GM21737 (cell line): ENCODE measurements around the gene CLSTN2.

Experiments used
- ATAC-seq: cut with Tn5 transposase; IDR thresholded peaks from one replicate; pipeline ENCODE4 v1.9.1; 2021; ENCODE audit warnings: mild to moderate bottlenecking, moderate library complexity; ENCODE audit not compliant: unreplicated experiment

CLSTN2 gene

GRCh38 chr3:139941580-139941979 is 6.6 kb downstream of the CLSTN2 start:
- no peak for ATAC-seq

DNA sequence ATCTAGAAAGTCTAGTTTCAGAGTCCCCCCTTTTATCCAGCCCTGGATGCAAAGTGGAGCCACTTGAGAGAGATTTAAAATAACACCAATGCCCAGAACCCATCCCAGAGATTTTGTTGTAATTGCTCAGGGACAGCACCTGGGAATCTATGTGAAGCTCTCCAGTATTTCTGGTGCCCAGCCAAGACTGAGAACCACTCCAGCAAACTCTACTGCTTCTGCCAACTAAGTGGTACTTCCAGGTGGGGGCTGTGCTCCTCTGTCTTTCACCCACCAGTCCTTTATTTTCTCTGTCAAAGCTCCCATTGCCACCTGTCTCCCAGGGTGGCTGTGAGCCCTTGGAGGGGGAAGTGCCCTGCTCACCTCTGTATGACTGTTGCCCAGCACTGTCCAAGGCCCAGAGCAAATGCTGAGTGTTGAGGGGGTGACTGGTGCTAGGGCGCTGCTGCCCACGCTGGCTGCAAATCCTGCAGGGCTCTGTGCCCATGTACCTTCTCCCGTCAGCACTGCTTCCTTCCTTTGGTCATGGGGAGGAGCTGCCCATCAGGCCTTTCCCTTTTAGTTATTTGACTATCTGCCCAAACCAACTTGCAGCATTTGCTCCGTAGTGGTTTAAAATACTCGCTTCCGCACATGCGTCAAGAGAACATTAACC is 9.4 kb downstream of the CLSTN2 start:
- ATAC-seq = no peak

DNA sequence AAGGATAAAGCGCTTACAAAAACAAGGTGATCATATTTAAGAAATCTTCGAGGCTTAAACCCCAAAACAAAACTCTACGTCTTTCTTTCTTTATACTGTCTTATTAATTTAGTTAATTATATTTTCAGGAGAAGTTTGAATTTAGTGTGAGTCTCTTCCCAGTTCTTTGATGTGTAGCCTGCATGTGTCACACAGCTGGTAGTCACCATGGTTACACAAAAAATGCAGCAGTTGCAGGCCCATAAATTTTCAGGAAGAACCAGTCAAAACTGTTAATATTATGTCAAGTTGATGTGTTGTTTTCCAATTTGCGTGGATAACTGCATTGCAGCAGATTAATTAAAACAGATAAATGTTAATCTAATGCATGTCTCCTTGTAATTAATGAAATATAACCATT is 10.4 kb downstream of the CLSTN2 start:
- ATAC-seq = no peak

- no peak for ATAC-seq
Observed at GRCh38 chr3:139945942-139946341, 11.0 kb downstream of the CLSTN2 start.

- ATAC-seq = no peak
Observed at GRCh38 chr3:139948467-139948866, 13.5 kb downstream of the CLSTN2 start.

GRCh38 chr3:139948898-139949297 is 13.9 kb downstream of the CLSTN2 start:
- no peak for ATAC-seq

GRCh38 chr3:139953131-139953910 is 18.3 kb downstream of the CLSTN2 start:
- ATAC-seq = no peak

DNA sequence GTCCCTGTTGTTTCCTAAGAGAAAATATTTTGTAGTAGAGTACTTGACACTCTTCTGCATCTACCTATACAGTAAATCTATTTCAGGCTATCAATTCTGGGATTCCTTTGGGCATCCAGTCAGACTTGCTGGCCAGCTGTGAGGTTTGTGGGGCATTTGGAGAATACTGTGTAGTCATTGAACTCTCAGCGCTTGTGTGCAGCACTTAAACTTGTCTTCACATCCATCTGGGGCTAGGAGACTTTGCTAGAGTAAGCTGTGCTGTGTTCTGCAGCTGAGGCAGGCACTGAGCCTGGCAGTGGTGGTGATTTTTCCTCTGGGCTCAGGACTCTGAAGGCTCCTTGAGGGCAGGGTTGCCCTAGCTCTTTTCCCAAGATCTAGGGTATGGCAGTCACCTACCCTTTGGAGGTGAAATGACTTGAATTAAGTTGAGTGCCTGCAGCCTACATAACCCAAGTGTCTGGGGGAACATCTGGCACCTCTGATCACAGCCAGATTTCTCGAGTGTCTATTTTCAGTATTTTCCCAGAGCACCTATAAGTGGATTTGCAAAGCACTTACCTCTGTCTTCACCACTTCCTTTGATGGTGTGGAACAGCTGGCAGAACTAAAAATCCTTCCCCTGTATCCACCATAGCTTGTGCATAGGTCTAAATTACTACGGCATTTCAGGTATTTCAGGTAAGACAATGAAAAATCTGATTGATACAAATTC is 19.3 kb downstream of the CLSTN2 start:
- ATAC-seq = no peak

DNA sequence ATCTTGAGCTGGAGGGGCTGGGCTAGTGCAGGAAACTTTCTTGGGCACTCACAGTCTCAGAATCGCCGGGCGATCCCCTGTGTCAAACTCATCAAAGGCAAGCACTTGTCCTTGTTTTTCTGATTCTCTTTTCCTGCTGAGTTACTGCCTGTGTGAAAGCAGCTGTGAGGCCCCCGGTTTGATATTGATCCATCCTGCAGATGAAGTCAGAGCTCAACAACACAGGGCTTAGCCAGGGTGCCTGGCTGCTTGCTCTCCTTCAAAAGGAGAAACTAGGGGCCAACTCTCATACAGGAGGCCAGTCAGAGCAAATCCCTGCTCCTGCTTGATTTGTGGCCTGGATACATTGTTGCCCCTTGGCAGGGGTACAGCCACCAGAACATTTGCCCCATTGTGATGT is 22.9 kb downstream of the CLSTN2 start:
- no peak for ATAC-seq

GRCh38 chr3:139969386-139969785 is 34.4 kb downstream of the CLSTN2 start:
- ATAC-seq = no peak

DNA sequence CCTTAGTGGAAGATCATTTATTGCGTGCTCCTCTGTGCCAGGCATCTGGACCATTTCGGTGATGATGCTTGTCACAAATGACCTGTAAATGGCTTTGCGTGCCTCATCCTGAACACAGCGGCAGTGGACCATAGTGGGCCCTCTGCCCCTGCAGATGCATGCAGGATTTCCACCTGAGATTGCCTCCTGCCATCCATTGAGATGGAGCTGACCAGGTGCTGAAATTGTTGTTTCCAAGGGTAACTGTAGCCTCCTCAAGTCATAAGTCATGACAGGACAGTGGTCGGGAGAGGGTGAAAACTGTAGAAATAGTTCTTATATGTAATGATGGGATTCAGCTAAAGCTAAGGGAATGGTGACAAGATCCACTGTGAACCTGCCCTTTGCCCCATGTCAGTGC is 35.5 kb downstream of the CLSTN2 start:
- no peak for ATAC-seq

GRCh38 chr3:139974809-139975425 is 39.9 kb downstream of the CLSTN2 start:
- ATAC-seq = no peak

DNA sequence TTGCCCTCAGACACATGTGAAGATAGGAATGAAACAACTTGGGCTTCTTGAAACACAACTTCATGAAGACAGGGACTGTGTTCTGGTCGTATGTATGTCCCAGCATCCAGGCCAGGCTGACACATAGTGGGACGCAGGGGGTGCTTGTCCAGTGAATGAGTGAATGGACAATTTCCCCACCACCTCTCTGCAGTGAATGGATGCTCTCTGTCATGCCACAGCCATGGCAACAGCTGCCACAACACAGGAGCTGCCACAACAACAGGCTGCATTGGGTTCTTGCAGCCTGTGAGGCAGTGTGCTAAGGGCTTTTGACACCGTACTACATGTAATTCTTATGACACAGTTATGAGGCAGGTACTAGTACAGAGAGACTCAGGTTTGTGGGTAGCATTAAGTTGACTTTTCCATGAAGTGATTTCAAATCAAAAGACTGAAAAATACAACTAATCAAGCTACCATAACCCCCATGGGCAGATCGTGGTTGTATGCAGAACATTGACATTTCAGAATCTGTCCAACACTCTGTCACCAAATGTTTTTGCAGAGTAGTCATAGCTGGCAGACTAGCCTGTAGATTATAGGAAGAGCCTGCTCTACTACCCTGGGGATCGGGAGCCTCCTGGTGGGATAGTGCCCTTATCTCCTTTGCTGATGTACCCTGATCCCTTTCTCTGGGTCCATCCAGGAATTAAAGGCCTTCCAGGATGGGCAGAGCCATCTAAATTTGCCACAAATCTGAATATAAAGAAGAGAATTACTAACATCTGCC is 40.8 kb downstream of the CLSTN2 start:
- no peak for ATAC-seq

- no peak for ATAC-seq
Observed at GRCh38 chr3:139978966-139979365, 44.0 kb downstream of the CLSTN2 start.

DNA sequence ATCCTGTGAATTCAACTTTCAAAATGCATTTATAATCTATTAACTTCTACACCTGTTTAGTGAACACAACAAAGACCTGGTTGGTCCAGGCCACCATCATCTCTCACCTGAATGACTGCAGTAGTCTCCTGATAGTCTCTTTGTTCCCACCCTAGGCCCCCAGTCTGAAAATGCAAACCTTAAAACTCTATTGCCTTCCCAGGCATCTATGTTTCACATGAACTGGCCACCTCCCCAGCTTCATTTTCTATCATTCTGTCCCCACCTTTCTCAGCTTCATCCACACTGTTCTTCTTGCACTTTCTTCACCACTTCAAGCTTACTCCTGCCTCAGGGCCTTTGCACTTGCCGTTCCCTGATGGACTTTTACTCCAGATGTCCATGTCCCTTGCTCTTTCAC is 45.0 kb downstream of the CLSTN2 start:
- no peak for ATAC-seq

GRCh38 chr3:139982404-139982803 is 47.4 kb downstream of the CLSTN2 start:
- no peak for ATAC-seq

DNA sequence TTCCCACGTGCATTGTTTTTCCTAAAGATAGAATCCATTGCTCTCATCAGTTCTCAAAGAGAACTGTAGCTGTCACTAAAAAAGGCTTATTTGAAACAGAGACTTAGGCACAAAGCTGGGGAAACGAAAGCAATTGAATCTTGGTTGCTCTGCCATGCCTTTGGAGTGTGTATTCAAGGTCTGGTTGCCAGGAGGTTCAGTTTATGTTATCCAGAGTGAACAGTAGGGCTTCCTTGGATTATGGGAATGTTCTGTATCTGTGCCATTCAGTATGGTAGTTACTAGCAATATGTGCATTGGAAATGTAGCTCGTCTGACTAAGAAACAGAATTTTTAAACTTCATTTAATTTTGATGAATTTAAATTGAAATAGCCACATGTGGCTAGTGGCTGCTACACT is 50.6 kb downstream of the CLSTN2 start:
- no peak for ATAC-seq

DNA sequence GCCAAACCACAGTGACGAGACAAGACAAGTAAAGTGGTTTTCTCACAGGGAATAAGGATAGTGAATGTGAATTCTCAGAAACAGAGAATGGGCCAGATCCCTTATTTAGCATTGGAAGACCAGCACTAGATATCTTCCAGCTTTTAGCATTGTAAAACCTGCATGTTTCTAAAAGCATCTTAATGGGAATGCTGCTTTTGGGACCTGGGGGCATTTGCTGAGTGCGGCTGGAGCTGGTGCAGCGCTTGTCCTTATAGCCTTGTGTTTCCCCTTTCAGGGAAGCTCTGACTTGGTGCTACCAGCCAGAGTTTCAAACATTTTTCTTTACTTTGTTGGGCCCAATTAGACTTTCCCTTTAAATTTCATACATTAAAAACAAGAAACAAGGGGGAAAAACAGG is 52.9 kb downstream of the CLSTN2 start:
- ATAC-seq = no peak

GRCh38 chr3:139988472-139989156 is 53.6 kb downstream of the CLSTN2 start:
- ATAC-seq = no peak

- ATAC-seq = no peak
Observed at GRCh38 chr3:139994891-139995290, 59.9 kb downstream of the CLSTN2 start.
